Stimulated activated CD8-positive, alpha-beta memory T cell treated with anti-CD3 and anti-CD28 coated beads, Interleukin-2, amount 100 ng/mL, for 1 hour (primary cell): ENCODE measurements around the gene SUSD4.
"Not testable (repeated sequence)": the region's sequence is repeated elsewhere in the genome, so short reads cannot be mapped to it uniquely, and the experiment has no call there.

ENCODE experiments used
- DNase-seq, 2 donors: peaks; one replicate each; pipeline ENCODE4 v3.0.0-alpha.2; 2020; ENCODE audit warnings: low read depth in 2 of 2

The SUSD4 gene

GRCh38 chr1:223363856-223364684, at the start of gene SUSD4:
Gene SUSD4, minus strand, starts transcription at chr1:223364176. Its CDS starts 751 bp downstream, at chr1:223363425.
- peak; percentile 18 to 56 for DNase-seq

GRCh38 chr1:223413216-223413615, 49.2 kb upstream of the SUSD4 start:
- DNase-seq = no peak

- DNase-seq = no peak
These were observed 47.7 kb upstream of the SUSD4 start for GRCh38 chr1:223411710-223412109.

GRCh38 chr1:223411309-223411708, 47.3 kb upstream of the SUSD4 start:
- no peak for DNase-seq

- DNase-seq = no peak
These were observed 46.1 kb upstream of the SUSD4 start for GRCh38 chr1:223410036-223410435.

GRCh38 chr1:223405507-223405906, 41.5 kb upstream of the SUSD4 start:
- DNase-seq = no peak

- DNase-seq = no peak
These were observed 39.3 kb upstream of the SUSD4 start for GRCh38 chr1:223403184-223403815.

GRCh38 chr1:223402790-223403142, 38.8 kb upstream of the SUSD4 start:
- DNase-seq = no peak

- no peak for DNase-seq
These were observed 38.2 kb upstream of the SUSD4 start for GRCh38 chr1:223401873-223402789.

- not testable (repeated sequence) for DNase-seq
These were observed 35.4 kb upstream of the SUSD4 start for GRCh38 chr1:223399393-223399792.

GRCh38 chr1:223394706-223395105, 30.7 kb upstream of the SUSD4 start:
- DNase-seq = no peak

- no peak for DNase-seq
These were observed 30.3 kb upstream of the SUSD4 start for GRCh38 chr1:223394242-223394641.

GRCh38 chr1:223393275-223394214, 29.6 kb upstream of the SUSD4 start, which contains the start of gene CCDC185:
Gene CCDC185, plus strand, starts transcription at chr1:223393415. Its CDS starts 61 bp downstream, at chr1:223393476.
- no peak for DNase-seq

- DNase-seq = no peak
These were observed 26.6 kb upstream of the SUSD4 start for GRCh38 chr1:223390618-223391017.

GRCh38 chr1:223386013-223386412, 22.0 kb upstream of the SUSD4 start:
- DNase-seq = no peak

- no peak for DNase-seq
These were observed 14.8 kb upstream of the SUSD4 start for GRCh38 chr1:223378754-223379153.

- DNase-seq = no peak
These were observed 10.2 kb upstream of the SUSD4 start for GRCh38 chr1:223374064-223374610.

- no peak for DNase-seq
These were observed 858 bp upstream of the SUSD4 start for GRCh38 chr1:223364685-223365382.

- peak in 1 of 2 donors; percentile 13 for DNase-seq
These were observed 720 bp downstream of the SUSD4 start for GRCh38 chr1:223363057-223363855.
